HepG2 (cell line): Measurements from ENCODE around the gene C6orf132. TPM values are rescaled to one million over a fixed set of nuclear protein-coding genes. Genes with fewer than 3 reads are reported as not detected.

Source experiments
- ATAC-seq: fragments of 200-7000 bp; cut with Tn5 transposase; 3 replicates; pipeline ENCODE4 v1.9.1; 2020; ENCODE audit warnings: mild to moderate bottlenecking, moderate library complexity
- BruUV-seq: library from RNA; stranded (reverse); fragments of 400-500 nt; replicated peaks from 2 replicates; lab custom pipeline; 2021; lab: Mats Ljungman, UMichigan
- CTCF ChIA-PET: fragments of 300-600 bp; formaldehyde crosslinking; extraction: SDS; loops from one replicate; lab custom pipeline; 2021; ENCODE audit warnings: low total read pairs, inconsistent platforms, low intra/inter-chr PET ratio; lab: Yijun Ruan, JAX
- POLR2A ChIA-PET: fragments of 350-600 bp; sonication (Branson Sonifier 250); formaldehyde crosslinking; loops from one replicate; lab custom pipeline; 2020; ENCODE audit warnings: antibody characterized with exemption, inconsistent platforms; lab: Yijun Ruan, JAX
- DNase-seq: peaks from one replicate; pipeline ENCODE4 v3.0.0-alpha.2; 2015; ENCODE audit warnings: low spot score
- FAIRE-seq: peaks from 3 replicates; lab custom pipeline; 2011; peaks lifted over from hg19 to GRCh38; lab: Jason Lieb, UNC
- H2AFZ ChIP-seq: one replicate; pipeline ENCODE4 v1.6.1; 2011; ENCODE audit warnings: low read length, inconsistent platforms
- H3K27ac ChIP-seq: fragments of 300-600 bp; 3 replicates; pipeline ENCODE4 v1.8.0; 2011; ENCODE audit warnings: mixed run types, mild to moderate bottlenecking, mixed read lengths, low read length, inconsistent platforms; ENCODE audit not compliant: insufficient read depth; ENCODE audit errors: extremely low read length
- H3K27me3 ChIP-seq, 2 experiments: fragments of 200-600 bp in 1 of 2; 2 replicates in 1 of 2; 3 replicates in 1 of 2; pipeline versions ENCODE4 v1.6.0 to v1.8.0; 2011; ENCODE audit warnings: low read length in 2 of 2, mild to moderate bottlenecking in 2 of 2, moderate library complexity in 2 of 2, inconsistent platforms in 1 of 2; ENCODE audit not compliant: insufficient read depth in 2 of 2, control insufficient read depth in 1 of 2
- H3K36me3 ChIP-seq, 2 experiments: fragments of 200-600 bp in 1 of 2; replicated peaks in 1 of 2; 2 replicates in 1 of 2; 3 replicates in 1 of 2; pipeline versions ENCODE4 v1.5.1 to v1.8.0; 2011; ENCODE audit warnings: low read length in 2 of 2, inconsistent platforms in 1 of 2; ENCODE audit not compliant: insufficient read depth in 2 of 2, control insufficient read depth in 1 of 2
- H3K4me1 ChIP-seq: 2 replicates; pipeline ENCODE4 v1.5.1; 2012; ENCODE audit warnings: low read length, inconsistent platforms; ENCODE audit not compliant: insufficient read depth
- H3K4me2 ChIP-seq: 2 replicates; pipeline ENCODE4 v1.6.0; 2011; ENCODE audit warnings: low read depth, low read length, inconsistent platforms
- H3K4me3 ChIP-seq, 3 experiments: fragments of 200-600 bp in 1 of 3; sonication (generic), shearing (Covaris generic) in 1 of 3; replicated peaks in 1 of 3; 2 replicates each; pipeline ENCODE4 v1.5.1; 2011 to 2016; ENCODE audit warnings: low read length in 3 of 3, inconsistent platforms in 2 of 3, low read depth in 2 of 3, mild to moderate bottlenecking in 2 of 3, control low read depth in 1 of 3, mixed read lengths in 1 of 3; ENCODE audit not compliant: insufficient read depth in 1 of 3
- H3K79me2 ChIP-seq: one replicate; pipeline ENCODE4 v1.6.1; 2011; ENCODE audit warnings: low read length, inconsistent platforms; ENCODE audit not compliant: insufficient read depth
- H3K9ac ChIP-seq: 2 replicates; pipeline ENCODE4 v1.6.0; 2011; ENCODE audit warnings: mild to moderate bottlenecking, low read depth, low read length, inconsistent platforms; ENCODE audit not compliant: insufficient read depth
- H3K9me3 ChIP-seq: 2 replicates; pipeline ENCODE4 v1.5.1; 2012; ENCODE audit warnings: mild to moderate bottlenecking, low read length
- H4K20me1 ChIP-seq: 2 replicates; pipeline ENCODE4 v1.6.0; 2011; ENCODE audit warnings: inconsistent platforms, mild to moderate bottlenecking, low read length, moderate library complexity; ENCODE audit not compliant: insufficient read depth
- FOXO4 ChIP-seq: sonication (generic); formaldehyde crosslinking; conservative IDR thresholded peaks from 2 replicates; pipeline ENCODE4 v1.8.1; 2023; ENCODE audit warnings: missing genetic modification reagents
- HNF1B ChIP-seq: sonication (generic); formaldehyde crosslinking; IDR thresholded peaks from 2 replicates; pipeline ENCODE4 v1.5.1; 2020; ENCODE audit warnings: mild to moderate bottlenecking, moderate library complexity, missing genetic modification reagents
- PLRG1 ChIP-seq: fragments of 450-650 bp; conservative IDR thresholded peaks from 2 replicates; pipeline ENCODE4 v1.6.1; 2016
- POGZ ChIP-seq: sonication (generic); formaldehyde crosslinking; IDR thresholded peaks from 2 replicates; pipeline ENCODE4 v1.4.0; 2020; ENCODE audit warnings: mild to moderate bottlenecking, missing genetic modification reagents
- RARG ChIP-seq: sonication (generic); formaldehyde crosslinking; IDR thresholded peaks from 2 replicates; pipeline ENCODE4 v1.4.0; 2020; ENCODE audit warnings: low read depth, mild to moderate bottlenecking, missing genetic modification reagents
- SAFB2 ChIP-seq: sonication (generic); formaldehyde crosslinking; IDR thresholded peaks from 2 replicates; pipeline ENCODE4 v1.5.1; 2020; ENCODE audit warnings: missing genetic modification reagents, low read depth, mild to moderate bottlenecking, borderline replicate concordance
- TFAP4 ChIP-seq: sonication (generic); IDR thresholded peaks from 2 replicates; pipeline ENCODE4 v1.6.1; 2016; ENCODE audit warnings: low read depth, borderline replicate concordance
- TP53 ChIP-seq: sonication (generic); formaldehyde crosslinking; conservative IDR thresholded peaks from 2 replicates; pipeline ENCODE4 v1.4.0; 2020; ENCODE audit warnings: missing genetic modification reagents
- UBTF ChIP-seq: sonication (generic); formaldehyde crosslinking; IDR thresholded peaks from 2 replicates; pipeline ENCODE4 v1.4.0; 2020; ENCODE audit warnings: mild to moderate bottlenecking, missing genetic modification reagents
- ZMAT5 ChIP-seq: sonication (generic); formaldehyde crosslinking; IDR thresholded peaks from 2 replicates; pipeline ENCODE4 v1.5.0; 2020; ENCODE audit warnings: mild to moderate bottlenecking, low read depth, missing genetic modification reagents, borderline replicate concordance
- ZNF574 ChIP-seq: sonication (generic); formaldehyde crosslinking; IDR thresholded peaks from 2 replicates; pipeline ENCODE4 v1.4.0; 2020; ENCODE audit warnings: missing genetic modification reagents
- ZNF781 ChIP-seq: sonication (generic); formaldehyde crosslinking; IDR thresholded peaks from 2 replicates; pipeline ENCODE4 v1.5.1; 2020; ENCODE audit warnings: borderline replicate concordance, mild to moderate bottlenecking, missing genetic modification reagents; ENCODE audit errors: not compliant biosample characterization
- ZNF841 ChIP-seq: sonication (generic); formaldehyde crosslinking; IDR thresholded peaks from 2 replicates; pipeline ENCODE4 v1.8.1; 2023; ENCODE audit warnings: missing genetic modification reagents, borderline replicate concordance
- ZNF883 ChIP-seq: sonication (generic); formaldehyde crosslinking; IDR thresholded peaks from 2 replicates; pipeline ENCODE4 v1.5.1; 2020; ENCODE audit warnings: mild to moderate bottlenecking, missing genetic modification reagents; ENCODE audit errors: not compliant biosample characterization
- ZSCAN22 ChIP-seq: sonication (generic); formaldehyde crosslinking; IDR thresholded peaks from 2 replicates; pipeline ENCODE4 v1.4.0; 2020; ENCODE audit warnings: mild to moderate bottlenecking, missing genetic modification reagents
- WGBS: methylation state at CpG from one replicate; pipeline ENCODE4 v1.1.6; 2017; ENCODE audit warnings: low lambda C conversion rate; 5-methylcytosine and 5-hydroxymethylcytosine counted together
- in situ Hi-C: cut with HindIII; loops from 2 replicates; pipeline ENCODE4 v1.10.0; 2017; ENCODE audit warnings: low pct_unique_long_range_greater_than_20kb; ENCODE audit not compliant: extremely low pct_ligation_motif_present
- intact Hi-C: fragments of 100-400 bp; cut with micrococcal nuclease; formaldehyde crosslinking; loops from one replicate; pipeline ENCODE4 v1.10.0; 2022; ENCODE audit not compliant: unreplicated experiment
- polyA plus RNA-seq, 8 experiments: library from polyadenylated mRNA; depleted of rRNA in 3 of 8; stranded (reverse) in 7 of 8; unstranded in 1 of 8; fragments of >200 nt; fragmentation: Illumina TruSeq in 4 of 8; extraction: Trizol in 4 of 8; gene quantifications; 2 replicates each; pipeline versions ENCODE4 v1.2.1 to v1.2.3, GENCODE V29; 2011 to 2016; ENCODE audit warnings: low read depth in 4 of 8, missing spikeins in 1 of 8, mixed read lengths in 1 of 8; ENCODE audit not compliant: insufficient read depth in 1 of 8
- total RNA-seq, 5 experiments: library from RNA; depleted of rRNA; stranded (reverse); fragments of >200 nt; fragmentation: Illumina TruSeq; extraction: Trizol; gene quantifications; 2 replicates each; pipeline ENCODE4 v1.2.3, GENCODE V29; 2016; ENCODE audit warnings: low read depth in 1 of 5

The C6orf132 gene
- total and polyA plus RNA-seq, 2 of the 13 experiments (the other 11 are each of a cell fraction or from before 2014, with no cell fraction given), result 0.78 to 3.0 TPM

- Histone ChIP-seq H3K4me1 (peaks cover 56% of the 10 kb centered on the region), H3K79me2 (no peaks in the 10 kb centered on the region), H3K9ac (no peak overlapping the region), H3K27me3 (peaks cover 0 to 6% of the 10 kb centered on the region in 2 experiments; a peak in 1 of 5 replicates), H3K9me3 (no peaks in the 10 kb centered on the region), H3K4me2 (no peak overlapping the region), H3K4me3 (no peak overlapping the region), H3K27ac (no peak overlapping the region), H3K36me3 (no peaks in the 10 kb centered on the region), H4K20me1 (no peaks in the 10 kb centered on the region), H2AFZ (no peak overlapping the region)
- no peak for TF ChIP-seq RARG
- 0 out of 2 replicates have a peak, but pooled peaks have one; percentile 43 for TF ChIP-seq SAFB2 (CRISPR knock-in tag)
- TF ChIP-seq TFAP4, result no peak
- TF ChIP-seq TP53 (CRISPR knock-in tag), result no peak
- no peak for TF ChIP-seq ZNF841 (CRISPR knock-in tag)
- TF ChIP-seq HNF1B (CRISPR knock-in tag), result no peak
- TF ChIP-seq PLRG1, result no peak
- no peak for TF ChIP-seq ZNF574
- TF ChIP-seq UBTF (CRISPR knock-in tag), result 0 out of 2 replicates have a peak, but pooled peaks have one; percentile 3
- TF ChIP-seq ZNF883 (CRISPR knock-in tag), result no peak
- TF ChIP-seq FOXO4 (CRISPR knock-in tag), result no peak
- TF ChIP-seq ZMAT5 (CRISPR knock-in tag), result no peak
- no peak for TF ChIP-seq ZSCAN22 (CRISPR knock-in tag)
- TF ChIP-seq ZNF781 (CRISPR knock-in tag), result no peak
- TF ChIP-seq POGZ (CRISPR knock-in tag), result no peak
- POLR2A ChIA-PET, result interaction anchor here (1.6 to 1.8 kb wide), 3 partner anchors 8 to 42 kb away, joined by 4 to 14 read pairs (median 7); no protein-coding TSS in a partner anchor
- in situ Hi-C loops, result no loop called here
- intact Hi-C loops, result no loop called here
- 36% methylated on average over 1 of the region's 1 CpG for WGBS
- CTCF ChIA-PET, result no interaction called here
- no TSS peak for BruUV-seq
- ATAC-seq (no peak), FAIRE-seq (no peak), DNase-seq (no peak)
Observed at GRCh38 chr6:42095094-42095493, 47.3 kb downstream of the C6orf132 start.
